Spleen (tissue), 7 donors: ENCODE results near the gene PRKCE.

Experiments
- CTCF ChIP-seq, 11 experiments: fragments of 200-600 bp in 7 of 11; fragments of 450-650 bp in 4 of 11; sonication (generic) in 4 of 11; IDR thresholded peaks in 8 of 11; conservative IDR thresholded peaks in 3 of 11; 1 replicate in 7 of 11; 2 replicates in 4 of 11; pipeline versions ENCODE4 v1.4.0 to v1.8.0; 2016 to 2021; ENCODE audit warnings: antibody characterized with exemption in 11 of 11, inconsistent platforms in 4 of 11, mild to moderate bottlenecking in 1 of 11
- POLR2AphosphoS5 ChIP-seq, 3 donors: sonication (generic); formaldehyde crosslinking; IDR thresholded peaks; one replicate each; pipeline ENCODE4 v1.5.1; 2017; ENCODE audit warnings: antibody characterized with exemption in 3 of 3
- donor health status: DM: no; HTN: no; CAD: no; lungs with moderate emphysema.
- donor health status: DM: no; HTN: no; CAD: no.
- donor health status: DM: no; HTN: no; CAD: no.

DNA sequence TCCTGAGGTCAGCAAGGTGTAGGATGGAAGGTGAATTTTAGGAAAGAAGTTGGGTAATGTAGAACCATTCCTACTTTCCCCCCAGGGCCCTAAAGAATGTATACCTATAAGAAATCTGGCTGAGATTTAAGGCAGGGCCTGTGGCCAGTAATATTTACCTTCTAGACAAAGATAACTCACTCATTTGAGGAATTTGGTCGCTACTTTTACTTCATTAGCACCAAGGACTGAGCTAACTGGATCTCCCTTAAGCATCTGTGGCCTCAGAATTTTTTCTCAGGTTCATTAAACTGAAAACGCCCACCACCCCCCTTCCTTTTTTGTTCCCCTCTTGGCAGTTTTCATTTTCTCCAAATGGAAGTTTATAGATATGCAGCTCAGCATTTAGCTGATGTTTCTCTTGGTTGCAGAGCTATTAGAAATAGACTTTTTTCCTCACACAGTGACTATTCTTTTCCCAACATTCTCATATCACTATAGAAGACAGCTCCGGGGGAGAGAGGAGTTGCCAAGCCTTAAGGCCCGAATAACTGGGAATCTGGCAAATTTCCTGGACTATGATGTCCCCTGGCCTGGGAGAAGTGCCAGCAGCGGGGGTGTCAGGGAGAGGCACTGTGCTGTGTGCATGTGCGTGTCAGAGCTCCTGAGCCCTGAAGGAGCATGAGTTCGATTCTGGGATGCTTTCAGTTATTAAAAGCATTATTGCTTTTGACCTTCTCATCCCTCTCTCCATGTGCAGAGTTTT, 310.9 kb downstream of the PRKCE start:
- no peak for TF ChIP-seq CTCF (IDR thresholded peaks at IDR 0.05 in 8 of 11, conservative IDR thresholded peaks at IDR 0.05 in 3 of 11)
- TF ChIP-seq POLR2AphosphoS5 (IDR thresholded peaks at IDR 0.05): peak in 2 of 3 donors; percentile 25 to 40
